Calu3 (cell line): Measurements from ENCODE around the gene HOXB2. TPM values are rescaled to one million over a fixed set of nuclear protein-coding genes. Genes with fewer than 3 reads are reported as not detected.

Experiments
- BruUV-seq: library from RNA; stranded (reverse); fragments of 400-500 nt; replicated peaks from 2 replicates; lab custom pipeline; 2021; lab: Mats Ljungman, UMichigan
- CTCF ChIA-PET: fragments of 300-600 bp; sonication (Branson Sonifier 250); formaldehyde crosslinking; loops from one replicate; lab custom pipeline; 2022; ENCODE audit warnings: antibody characterized with exemption; lab: Charles Lee
- DNase-seq: peaks from one replicate; pipeline ENCODE4 v3.0.0; 2022
- H3K27ac Mint-ChIP-seq: one replicate; pipeline ENCODE4 v1.8.0; 2022; ENCODE audit warnings: mixed read lengths; ENCODE audit not compliant: unreplicated experiment
- H3K27me3 Mint-ChIP-seq: one replicate; pipeline ENCODE4 v1.8.0; 2022; ENCODE audit warnings: mixed read lengths; ENCODE audit not compliant: unreplicated experiment
- H3K36me3 Mint-ChIP-seq: one replicate; pipeline ENCODE4 v1.8.0; 2022; ENCODE audit warnings: mild to moderate bottlenecking, moderate library complexity, mixed read lengths; ENCODE audit not compliant: insufficient read depth, unreplicated experiment
- H3K4me1 Mint-ChIP-seq: one replicate; pipeline ENCODE4 v1.8.0; 2022; ENCODE audit warnings: mild to moderate bottlenecking, low read depth, mixed read lengths; ENCODE audit not compliant: unreplicated experiment
- H3K4me3 Mint-ChIP-seq: one replicate; pipeline ENCODE4 v1.8.0; 2022; ENCODE audit warnings: mild to moderate bottlenecking, low read depth, moderate library complexity, mixed read lengths; ENCODE audit not compliant: unreplicated experiment
- H3K9me3 Mint-ChIP-seq: one replicate; pipeline ENCODE4 v1.8.0; 2022; ENCODE audit warnings: low read depth, mixed read lengths; ENCODE audit not compliant: unreplicated experiment
- intact Hi-C: fragments of 100-400 bp; cut with micrococcal nuclease; formaldehyde crosslinking; loops from one replicate; pipeline ENCODE4 v1.10.0; 2022; ENCODE audit not compliant: unreplicated experiment
- total RNA-seq: library from RNA; stranded (reverse); gene quantifications from 2 replicates; pipeline ENCODE4 v1.2.3, GENCODE V29; 2022
- TF ChIP-seq, protein P1 (sequence below): fragments of 200-600 bp; IDR thresholded peaks from one replicate; pipeline ENCODE4 v1.8.0; 2022; ENCODE audit warnings: antibody characterized with exemption; ENCODE audit not compliant: unreplicated experiment

Gene HOXB2
- total RNA-seq, 1 experiment from 2014 or later = 24.5 TPM

DNA sequence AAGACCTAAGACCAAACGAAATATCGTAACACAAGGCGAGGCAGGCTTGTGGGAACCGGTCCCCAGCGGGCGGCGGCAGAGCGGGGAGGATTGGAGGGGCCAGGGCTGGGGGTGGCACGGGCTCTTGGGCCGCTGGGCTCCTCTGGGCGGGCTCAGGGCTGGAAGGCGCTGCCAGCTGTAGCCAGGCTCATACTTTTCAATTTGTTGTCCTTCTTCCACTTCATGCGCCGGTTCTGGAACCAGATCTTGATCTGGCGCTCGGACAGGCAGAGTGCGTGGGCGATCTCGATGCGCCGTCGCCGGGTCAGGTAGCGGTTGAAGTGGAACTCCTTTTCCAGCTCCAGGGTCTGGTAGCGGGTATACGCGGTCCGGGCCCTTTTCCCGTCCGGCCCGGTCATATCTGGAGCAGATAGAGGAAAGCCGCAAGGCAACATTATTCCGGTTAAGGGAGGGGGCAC is 47.2 kb upstream of the HOXB2 start:
- DNase-seq = no peak
- CTCF ChIA-PET = interaction anchor here (0.6 to 1.9 kb wide), 6 partner anchors 207 to 681 kb away, joined by 3 to 7 read pairs (median 4); no protein-coding TSS in a partner anchor
- Mint-ChIP-seq H3K4me3 (peak overlapping the region; percentile 88), H3K27me3 (no peaks in the 10 kb centered on the region), H3K27ac (peak overlapping the region; percentile 95), H3K36me3 (peaks cover 99% of the 10 kb centered on the region), H3K4me1 (peaks cover 72% of the 10 kb centered on the region), H3K9me3 (no peaks in the 10 kb centered on the region)
- BruUV-seq = no TSS peak
- intact Hi-C loops = no loop called here
- TF ChIP-seq, protein P1, sequence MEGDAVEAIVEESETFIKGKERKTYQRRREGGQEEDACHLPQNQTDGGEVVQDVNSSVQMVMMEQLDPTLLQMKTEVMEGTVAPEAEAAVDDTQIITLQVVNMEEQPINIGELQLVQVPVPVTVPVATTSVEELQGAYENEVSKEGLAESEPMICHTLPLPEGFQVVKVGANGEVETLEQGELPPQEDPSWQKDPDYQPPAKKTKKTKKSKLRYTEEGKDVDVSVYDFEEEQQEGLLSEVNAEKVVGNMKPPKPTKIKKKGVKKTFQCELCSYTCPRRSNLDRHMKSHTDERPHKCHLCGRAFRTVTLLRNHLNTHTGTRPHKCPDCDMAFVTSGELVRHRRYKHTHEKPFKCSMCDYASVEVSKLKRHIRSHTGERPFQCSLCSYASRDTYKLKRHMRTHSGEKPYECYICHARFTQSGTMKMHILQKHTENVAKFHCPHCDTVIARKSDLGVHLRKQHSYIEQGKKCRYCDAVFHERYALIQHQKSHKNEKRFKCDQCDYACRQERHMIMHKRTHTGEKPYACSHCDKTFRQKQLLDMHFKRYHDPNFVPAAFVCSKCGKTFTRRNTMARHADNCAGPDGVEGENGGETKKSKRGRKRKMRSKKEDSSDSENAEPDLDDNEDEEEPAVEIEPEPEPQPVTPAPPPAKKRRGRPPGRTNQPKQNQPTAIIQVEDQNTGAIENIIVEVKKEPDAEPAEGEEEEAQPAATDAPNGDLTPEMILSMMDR = no peak

DNA sequence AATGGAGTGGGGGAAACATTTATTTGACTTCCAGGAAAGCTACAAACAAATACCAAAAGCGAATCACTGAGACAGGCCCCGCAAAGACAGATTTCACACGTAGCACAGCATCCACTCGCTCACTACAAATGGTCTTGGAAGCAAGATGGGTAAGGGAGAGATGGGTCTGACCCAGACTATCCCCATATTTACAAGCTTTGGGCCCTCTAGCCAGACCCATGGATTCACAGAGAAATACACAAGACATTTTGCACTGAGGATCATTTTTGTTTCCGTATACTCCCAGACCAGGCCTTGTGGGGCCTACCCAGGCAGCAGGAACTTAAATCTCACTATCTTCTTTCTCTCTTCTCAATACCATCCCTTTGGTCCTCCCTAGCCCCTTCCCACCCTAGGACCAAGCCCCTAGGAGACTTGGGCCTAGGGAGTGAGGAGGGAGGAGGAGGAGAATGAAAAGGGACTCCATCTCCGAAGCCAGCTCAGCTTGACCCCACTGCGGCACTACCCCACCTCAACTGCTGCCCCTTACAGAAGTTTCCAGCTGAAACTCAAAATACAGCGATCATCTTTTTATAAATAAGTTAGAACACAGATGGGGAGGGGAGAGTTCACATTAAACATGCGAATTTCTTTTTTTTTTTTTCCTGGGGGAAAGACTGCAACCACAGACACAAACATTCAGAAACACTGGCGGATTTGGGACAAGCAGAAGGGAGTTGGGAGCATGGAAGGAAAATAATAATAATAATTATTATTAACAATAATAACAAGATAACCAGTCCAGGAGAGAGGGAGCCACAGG is 46.5 kb upstream of the HOXB2 start:
- no peaks in the 10 kb centered on the region for H3K27me3 Mint-ChIP-seq
- intact Hi-C loops = no loop called here
- H3K4me1 Mint-ChIP-seq = peaks cover 75% of the 10 kb centered on the region
- no TSS peak for BruUV-seq
- TF ChIP-seq, protein P1 = no peak
- DNase-seq = no peak
- H3K36me3 Mint-ChIP-seq = peaks cover 99% of the 10 kb centered on the region
- peak overlapping the region; percentile 95 for H3K27ac Mint-ChIP-seq
- no peaks in the 10 kb centered on the region for H3K9me3 Mint-ChIP-seq
- CTCF ChIA-PET = interaction anchor here (0.7 to 1.3 kb wide), 2 partner anchors 86 to 375 kb away, joined by 3 to 5 read pairs; no protein-coding TSS in a partner anchor
- H3K4me3 Mint-ChIP-seq = peak overlapping the region; percentile 88

DNA sequence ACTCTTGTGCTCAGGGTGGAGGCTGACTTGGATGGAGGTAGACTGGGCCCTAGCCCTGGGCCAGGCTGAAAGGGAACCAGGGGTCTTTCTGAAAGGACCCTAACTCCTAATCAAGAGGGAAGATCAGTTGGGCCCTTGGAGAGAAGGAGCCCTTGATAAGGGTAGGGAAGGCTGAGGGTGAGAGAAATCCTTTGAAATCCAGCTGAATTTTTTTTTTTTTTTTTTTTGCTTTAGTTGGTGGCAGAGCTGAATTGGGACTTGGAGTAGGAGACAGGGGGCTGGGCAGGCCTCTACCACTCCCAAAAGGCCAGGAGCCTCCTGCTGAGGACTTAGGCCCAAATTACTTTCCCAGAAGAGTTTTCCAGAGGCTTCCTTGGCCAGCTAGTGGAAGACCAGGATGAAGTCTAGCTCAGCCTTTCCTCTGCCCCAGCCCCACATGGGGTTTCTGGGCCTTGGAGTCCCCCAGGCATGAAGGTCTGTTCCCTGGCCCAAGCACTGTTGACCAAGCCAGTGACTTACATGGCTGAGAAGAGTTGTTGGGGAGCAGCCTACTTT is 45.8 kb upstream of the HOXB2 start:
- peaks cover 78% of the 10 kb centered on the region for H3K4me1 Mint-ChIP-seq
- no TSS peak for BruUV-seq
- peaks cover 99% of the 10 kb centered on the region for H3K36me3 Mint-ChIP-seq
- no peak for DNase-seq
- peak overlapping the region; percentile 88 for H3K4me3 Mint-ChIP-seq
- TF ChIP-seq, protein P1 = no peak
- H3K9me3 Mint-ChIP-seq = no peaks in the 10 kb centered on the region
- peak overlapping the region; percentile 95 for H3K27ac Mint-ChIP-seq
- intact Hi-C loops = no loop called here
- CTCF ChIA-PET = interaction anchor here (0.6 to 1.3 kb wide), 4 partner anchors 10 to 375 kb away, joined by 3 to 5 read pairs (median 4); no protein-coding TSS in a partner anchor
- no peaks in the 10 kb centered on the region for H3K27me3 Mint-ChIP-seq

DNA sequence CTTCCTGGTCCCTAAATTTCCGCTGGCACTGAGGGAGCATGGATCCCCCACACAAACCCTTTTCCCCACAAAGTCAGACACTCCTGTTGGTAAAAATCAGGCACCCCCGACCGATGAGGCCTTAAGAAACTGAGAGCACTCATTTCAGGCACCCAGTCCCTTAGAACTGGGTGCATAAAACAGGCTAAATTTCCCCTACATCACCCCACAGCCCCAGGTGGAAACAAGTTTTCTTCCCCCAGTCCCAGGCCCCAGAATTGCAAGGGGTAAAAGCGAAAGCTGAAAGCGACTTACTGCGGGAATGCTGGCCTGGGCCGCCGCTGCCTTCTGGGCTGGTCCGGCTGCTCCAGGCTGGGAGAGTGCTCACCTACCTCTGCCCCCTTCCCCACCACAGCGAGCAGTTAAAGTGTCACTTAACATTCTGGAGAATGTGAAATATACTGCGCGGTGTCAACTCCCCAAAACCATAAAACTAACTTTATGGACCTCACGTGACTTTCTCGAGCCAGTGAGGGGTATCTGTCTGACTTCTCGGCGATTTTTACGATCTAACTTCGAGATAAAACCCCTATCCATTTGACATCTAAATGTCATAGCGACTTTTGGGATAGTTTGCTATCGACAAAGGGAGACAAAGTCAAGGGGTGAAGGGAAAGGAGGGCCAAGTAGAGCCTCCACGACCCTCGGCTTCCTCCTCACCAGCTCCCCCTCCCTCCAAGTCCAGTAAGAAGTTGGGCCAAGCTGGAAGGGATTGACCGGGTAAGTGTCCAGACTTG is 45.1 kb upstream of the HOXB2 start, which contains the start of gene HOXB3:
TSS of gene HOXB3 (minus strand) at position 411 of the 776 bp plus-strand sequence. CDS start 37,767 bp downstream, outside the sequence.
- no TSS peak for BruUV-seq
- H3K4me1 Mint-ChIP-seq = peaks cover 79% of the 10 kb centered on the region
- peak within 1 kb of the TSS; percentile 95 for H3K27ac Mint-ChIP-seq
- intact Hi-C loops = no loop called here
- no peaks in the 10 kb centered on the region for H3K27me3 Mint-ChIP-seq
- no peak for DNase-seq
- CTCF ChIA-PET = interaction anchor here (0.6 to 1.5 kb wide), 4 partner anchors 10 to 254 kb away, joined by 3 to 5 read pairs (median 5); no protein-coding TSS in a partner anchor
- no peaks in the 10 kb centered on the region for H3K9me3 Mint-ChIP-seq
- H3K4me3 Mint-ChIP-seq = peak within 1 kb of the TSS; percentile 88
- TF ChIP-seq, protein P1 = no peak
- peaks cover 99% of the 10 kb centered on the region for H3K36me3 Mint-ChIP-seq
